Measurements from ENCODE around the gene ABLIM1. TPM values are rescaled to one million over a fixed set of nuclear protein-coding genes. Genes with fewer than 3 reads are reported as not detected.
A peak's percentile ranks its signal among the peaks of the same experiment; 100 is the strongest.

Gene ABLIM1
- total RNA-seq, 4 donors from 2014 or later: 41.2 to 128 (median 97.3) TPM

GRCh38 chr10:114635797-114636550, 22.1 kb downstream of the ABLIM1 start:
- Histone ChIP-seq H3K4me1 (peaks cover 0 to 19% of the 10 kb centered on the region in 2 donors), H3K9me3 (no peaks in the 10 kb centered on the region), H3K4me3 (no peak overlapping the region), H3K36me3 (no peaks in the 10 kb centered on the region), H3K27ac (peak overlapping the region in 1 of 2 donors; percentile 88), H3K27me3 (no peaks in the 10 kb centered on the region)
- no peak for TF ChIP-seq CTCF (IDR thresholded peaks at IDR 0.05)
- no peak for TF ChIP-seq POLR2A (IDR thresholded peaks at IDR 0.05)
- intact Hi-C loops (cut with DNase I; ENCODE audit: low total_unique reads): no loop called here
- DNase-seq: no peak

- Histone ChIP-seq H3K27ac (peak overlapping the region; percentile 49 to 88), H3K4me3 (no peak overlapping the region), H3K4me1 (peaks cover 0 to 19% of the 10 kb centered on the region in 2 donors), H3K36me3 (no peaks in the 10 kb centered on the region), H3K27me3 (no peaks in the 10 kb centered on the region), H3K9me3 (no peaks in the 10 kb centered on the region)
- no peak for DNase-seq
- intact Hi-C loops (cut with DNase I; ENCODE audit: low total_unique reads): no loop called here
- TF ChIP-seq CTCF (IDR thresholded peaks at IDR 0.05) (no peak), POLR2A (IDR thresholded peaks at IDR 0.05) (no peak)
These were observed 23.0 kb downstream of the ABLIM1 start for GRCh38 chr10:114635101-114635500.

GRCh38 chr10:114634609-114634979, 23.5 kb downstream of the ABLIM1 start:
- DNase-seq: peak; percentile 59 to 77
- Histone ChIP-seq H3K9me3 (no peaks in the 10 kb centered on the region), H3K4me1 (peaks cover 0 to 19% of the 10 kb centered on the region in 2 donors), H3K27me3 (no peaks in the 10 kb centered on the region), H3K27ac (peak overlapping the region; percentile 49 to 88), H3K36me3 (no peaks in the 10 kb centered on the region), H3K4me3 (no peak overlapping the region)
- intact Hi-C loops (cut with DNase I; ENCODE audit: low total_unique reads): no loop called here
- TF ChIP-seq CTCF (IDR thresholded peaks at IDR 0.05): no peak
- TF ChIP-seq POLR2A (IDR thresholded peaks at IDR 0.05): peak in 1 of 2 donors; percentile 34

- Histone ChIP-seq H3K27me3 (no peaks in the 10 kb centered on the region), H3K4me1 (peaks cover 0 to 19% of the 10 kb centered on the region in 2 donors), H3K4me3 (no peak overlapping the region), H3K27ac (peak overlapping the region; percentile 66 to 88), H3K36me3 (no peaks in the 10 kb centered on the region), H3K9me3 (no peaks in the 10 kb centered on the region)
- intact Hi-C loops (cut with DNase I; ENCODE audit: low total_unique reads): no loop called here
- TF ChIP-seq POLR2A (IDR thresholded peaks at IDR 0.05): no peak
- TF ChIP-seq CTCF (IDR thresholded peaks at IDR 0.05): no peak
- DNase-seq: peak in 1 of 2 donors; percentile 40
These were observed 25.0 kb downstream of the ABLIM1 start for GRCh38 chr10:114632869-114633715.
